Measurements from ENCODE around the gene C21orf58. TPM values are rescaled to one million over a fixed set of nuclear protein-coding genes. Genes with fewer than 3 reads are reported as not detected.

C21orf58 gene
- total RNA-seq, 6 experiments from 2014 or later: 1.00 to 2.4 (median 1.4) TPM

GRCh38 chr21:46369520-46370235 lies 46.0 kb upstream of the C21orf58 start:
- TF ChIP-seq POLR2A (IDR thresholded peaks at IDR 0.05): no peak
- H3K9me3 ChIP-seq: no peaks in the 10 kb centered on the region
- no peak for DNase-seq
- intact Hi-C loops (cut with DNase I): no loop called here
- no peak for ATAC-seq
- no peaks in the 10 kb centered on the region for H3K4me1 ChIP-seq
- H3K27ac ChIP-seq: no peak overlapping the region
- 74% methylated on average over 9 of the region's 20 CpGs for WGBS (ENCODE audit: insufficient coverage, low coverage, low lambda C conversion rate, missing lambda C conversion rate)
- H3K27me3 ChIP-seq: no peaks in the 10 kb centered on the region
- H3K4me3 ChIP-seq: no peak overlapping the region
- peaks cover 0 to 12% (median 5%) of the 10 kb centered on the region in 4 donors for H3K36me3 ChIP-seq

DNA sequence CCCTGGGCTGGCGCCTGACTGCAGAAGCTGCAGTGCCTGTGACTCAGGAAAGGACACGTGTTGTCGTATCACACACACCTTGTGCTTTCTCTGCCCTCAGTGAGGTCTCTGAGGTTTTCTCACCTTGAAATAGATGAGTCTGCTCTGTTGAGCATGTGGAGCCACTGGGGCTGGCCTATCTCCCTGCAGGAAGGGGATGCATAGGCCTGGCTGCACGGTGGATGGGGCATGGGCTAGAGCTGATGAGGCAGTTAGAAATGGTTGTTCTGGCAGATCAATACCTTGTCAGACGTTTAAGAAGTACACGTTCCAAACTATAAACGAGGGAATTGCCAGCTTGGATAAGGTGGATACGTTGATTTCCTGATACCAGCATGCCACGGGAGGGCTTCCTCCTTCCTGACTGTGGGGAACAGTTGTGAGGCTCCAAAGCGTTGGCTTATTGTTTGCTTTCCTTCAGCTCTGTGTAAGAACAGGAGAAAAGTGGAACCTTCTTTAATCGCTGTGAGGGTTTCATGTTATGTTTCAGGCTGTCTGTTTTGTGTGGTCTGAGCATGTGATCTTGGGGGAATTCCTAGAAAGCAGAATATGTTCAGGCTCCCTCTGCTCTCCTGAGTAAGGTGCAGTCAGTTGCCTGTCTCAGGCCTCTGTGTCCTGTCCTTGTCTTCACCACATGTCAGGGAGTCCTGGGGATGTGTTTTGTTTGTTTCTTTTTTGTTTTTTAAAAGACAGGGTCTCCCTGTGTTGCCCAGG lies 45.0 kb upstream of the C21orf58 start:
- DNase-seq (no peak), ATAC-seq (peak in 1 of 4 donors; percentile 44)
- WGBS (ENCODE audit: insufficient coverage, low coverage, low lambda C conversion rate, missing lambda C conversion rate): 47% methylated on average over 8 of the region's 11 CpGs
- H3K27ac ChIP-seq: no peak overlapping the region
- H3K9me3 ChIP-seq: no peaks in the 10 kb centered on the region
- no peaks in the 10 kb centered on the region for H3K4me1 ChIP-seq
- intact Hi-C loops (cut with DNase I): no loop called here
- TF ChIP-seq POLR2A (IDR thresholded peaks at IDR 0.05): no peak
- no peak for TF ChIP-seq CTCF (IDR thresholded peaks at IDR 0.05)
- H3K27me3 ChIP-seq: no peaks in the 10 kb centered on the region
- H3K36me3 ChIP-seq: peaks cover 0 to 16% (median 8%) of the 10 kb centered on the region in 4 donors
- H3K4me3 ChIP-seq: no peak overlapping the region

DNA sequence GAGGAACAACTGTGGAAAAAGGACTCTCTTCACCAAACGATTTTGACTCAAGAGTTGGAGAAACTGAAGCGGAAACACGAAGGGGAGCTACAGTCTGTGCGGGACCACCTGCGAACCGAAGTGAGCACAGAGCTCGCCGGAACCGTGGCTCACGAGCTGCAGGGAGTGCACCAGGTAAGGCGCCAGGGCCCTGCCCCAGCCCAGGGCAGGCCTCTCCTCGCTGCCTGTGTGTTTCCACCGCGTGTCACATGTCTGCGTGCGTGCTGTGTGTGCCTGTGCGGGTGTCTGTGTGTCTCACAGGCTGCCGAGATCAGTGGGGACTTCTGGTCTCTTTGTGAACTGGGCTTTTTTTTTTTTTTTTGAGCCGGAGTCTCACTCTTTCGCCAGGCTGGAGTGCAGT lies 43.3 kb upstream of the C21orf58 start:
- TF ChIP-seq POLR2A (IDR thresholded peaks at IDR 0.05) (no peak), CTCF (IDR thresholded peaks at IDR 0.05) (no peak)
- Histone ChIP-seq H3K27me3 (no peaks in the 10 kb centered on the region), H3K36me3 (peaks cover 0 to 24% (median 10%) of the 10 kb centered on the region in 4 donors), H3K4me1 (no peaks in the 10 kb centered on the region), H3K4me3 (no peak overlapping the region), H3K9me3 (no peaks in the 10 kb centered on the region), H3K27ac (no peak overlapping the region)
- ATAC-seq (no peak), DNase-seq (no peak)
- intact Hi-C loops (cut with DNase I): no loop called here
- WGBS (ENCODE audit: insufficient coverage, low coverage, low lambda C conversion rate, missing lambda C conversion rate): 83% methylated on average over 1 of the region's 20 CpGs

GRCh38 chr21:46366561-46366960 lies 42.9 kb upstream of the C21orf58 start:
- no peak for DNase-seq
- no peak for ATAC-seq
- Histone ChIP-seq H3K27ac (no peak overlapping the region), H3K4me1 (no peaks in the 10 kb centered on the region), H3K27me3 (no peaks in the 10 kb centered on the region), H3K4me3 (no peak overlapping the region), H3K36me3 (peaks cover 0 to 24% (median 10%) of the 10 kb centered on the region in 4 donors), H3K9me3 (no peaks in the 10 kb centered on the region)
- 80% methylated on average over 8 of the region's 19 CpGs for WGBS (ENCODE audit: insufficient coverage, low coverage, low lambda C conversion rate, missing lambda C conversion rate)
- TF ChIP-seq CTCF (IDR thresholded peaks at IDR 0.05) (no peak), POLR2A (IDR thresholded peaks at IDR 0.05) (no peak)
- intact Hi-C loops (cut with DNase I): no loop called here

- no peak for TF ChIP-seq POLR2A (IDR thresholded peaks at IDR 0.05)
- no peak for TF ChIP-seq CTCF (IDR thresholded peaks at IDR 0.05)
- 91% methylated on average over 8 of the region's 11 CpGs for WGBS (ENCODE audit: insufficient coverage, low coverage, low lambda C conversion rate, missing lambda C conversion rate)
- Histone ChIP-seq H3K36me3 (peaks cover 0 to 28% (median 10%) of the 10 kb centered on the region in 4 donors), H3K27me3 (no peaks in the 10 kb centered on the region), H3K9me3 (no peaks in the 10 kb centered on the region), H3K4me3 (no peak overlapping the region), H3K27ac (no peak overlapping the region), H3K4me1 (no peaks in the 10 kb centered on the region)
- intact Hi-C loops (cut with DNase I): no loop called here
- DNase-seq (no peak), ATAC-seq (no peak)
These were observed 42.4 kb upstream of the C21orf58 start for GRCh38 chr21:46366091-46366490.
